Endothelial cell of umbilical vein (primary cell): ENCODE data around the gene GLIPR1L2. TPM values are rescaled to one million over a fixed set of nuclear protein-coding genes. Genes with fewer than 3 reads are reported as not detected.

Source experiments
- BruUV-seq: library from RNA; stranded (reverse); fragments of 400-500 nt; replicated peaks from 2 replicates; lab custom pipeline; 2021; lab: Mats Ljungman, UMichigan
- CTCF ChIA-PET: fragments of 300-600, 350-600 bp; sonication (Branson Sonifier 250); formaldehyde crosslinking; loops from one replicate; lab custom pipeline; 2021; ENCODE audit warnings: antibody characterized with exemption, inconsistent platforms; lab: Charles Lee
- POLR2A ChIA-PET: fragments of 300-600, 350-600 bp; sonication (Branson Sonifier 250); formaldehyde crosslinking; loops from one replicate; lab custom pipeline; 2021; ENCODE audit warnings: antibody characterized with exemption, inconsistent platforms; lab: Charles Lee
- DNase-seq: peaks from one replicate; pipeline ENCODE4 v3.0.0-alpha.2; 2011; ENCODE audit warnings: low read depth, low spot score
- FAIRE-seq: peaks from 2 replicates; lab custom pipeline; 2011; peaks lifted over from hg19 to GRCh38; lab: Jason Lieb, UNC
- H2AFZ ChIP-seq: 2 replicates; pipeline ENCODE4 v1.6.0; 2012; ENCODE audit warnings: low read depth, low read length, control low read depth, inconsistent platforms
- H3K27ac ChIP-seq: 2 replicates; pipeline ENCODE4 v1.5.1; 2011; ENCODE audit warnings: low read depth, mild to moderate bottlenecking, control low read depth, low read length, moderate library complexity; ENCODE audit not compliant: insufficient read depth
- H3K27me3 ChIP-seq, 2 experiments: 2 replicates each; pipeline versions ENCODE4 v1.6.0 to v1.6.1; 2011; ENCODE audit warnings: low read length in 2 of 2, mixed read lengths in 1 of 2; ENCODE audit not compliant: control insufficient read depth in 2 of 2, insufficient read depth in 2 of 2
- H3K36me3 ChIP-seq, 2 experiments: 2 replicates in 1 of 2; 3 replicates in 1 of 2; pipeline ENCODE4 v1.5.1; 2011; ENCODE audit warnings: low read length in 2 of 2, mild to moderate bottlenecking in 1 of 2, moderate library complexity in 1 of 2; ENCODE audit not compliant: control insufficient read depth in 2 of 2, insufficient read depth in 2 of 2; ENCODE audit errors: extremely low read depth in 1 of 2
- H3K4me1 ChIP-seq: 3 replicates; pipeline ENCODE4 v1.5.1; 2011; ENCODE audit warnings: mild to moderate bottlenecking, low read length; ENCODE audit not compliant: control insufficient read depth, insufficient read depth; ENCODE audit errors: extremely low read depth
- H3K4me2 ChIP-seq: 2 replicates; pipeline ENCODE4 v1.6.1; 2011; ENCODE audit warnings: low read length, control low read depth, mixed read lengths; ENCODE audit not compliant: insufficient read depth
- H3K4me3 ChIP-seq, 3 experiments: fragments of 200-600 bp in 1 of 3; sonication (generic), shearing (Covaris generic) in 1 of 3; replicated peaks in 1 of 3; 2 replicates each; pipeline ENCODE4 v1.5.1; 2011 to 2016; ENCODE audit warnings: control low read depth in 3 of 3, low read length in 3 of 3, mild to moderate bottlenecking in 2 of 3, inconsistent platforms in 1 of 3, low read depth in 1 of 3, moderate library complexity in 1 of 3; ENCODE audit not compliant: insufficient read depth in 1 of 3
- H3K79me2 ChIP-seq: 2 replicates; pipeline ENCODE4 v1.6.0; 2012; ENCODE audit warnings: low read length, inconsistent platforms; ENCODE audit not compliant: control insufficient read depth, insufficient read depth
- H3K9ac ChIP-seq: replicated peaks from 2 replicates; pipeline ENCODE3; 2011; ENCODE audit warnings: low read length, control low read depth; ENCODE audit not compliant: insufficient read depth; ENCODE audit errors: extremely low read depth
- H3K9me1 ChIP-seq: replicated peaks from 3 replicates; pipeline ENCODE4 v1.6.0; 2011; ENCODE audit warnings: mild to moderate bottlenecking, low read length; ENCODE audit not compliant: control insufficient read depth, insufficient read depth; ENCODE audit errors: extremely low read depth
- H3K9me3 ChIP-seq: replicated peaks from 2 replicates; pipeline ENCODE4 v1.5.1; 2012; ENCODE audit warnings: low read length, inconsistent platforms; ENCODE audit not compliant: control insufficient read depth, insufficient read depth
- H4K20me1 ChIP-seq: replicated peaks from 2 replicates; pipeline ENCODE3; 2011; ENCODE audit warnings: mild to moderate bottlenecking, low read length; ENCODE audit not compliant: control insufficient read depth, insufficient read depth; ENCODE audit errors: extremely low read depth
- CTCF ChIP-seq, 2 donors: IDR thresholded peaks; 1 replicate in 1 of 2; 2 replicates in 1 of 2; pipeline ENCODE4 v1.5.1; 2011; ENCODE audit warnings: low read length in 2 of 2, mild to moderate bottlenecking in 2 of 2, moderate library complexity in 2 of 2, control low read depth in 1 of 2, inconsistent platforms in 1 of 2, low read depth in 1 of 2; ENCODE audit not compliant: insufficient read depth in 1 of 2; ENCODE audit errors: extremely low read depth in 1 of 2
- EZH2 ChIP-seq: IDR thresholded peaks from 2 replicates; pipeline ENCODE4 v1.6.1; 2012; ENCODE audit warnings: borderline replicate concordance, low read depth, mild to moderate bottlenecking, moderate library complexity, low read length, inconsistent platforms; ENCODE audit not compliant: severe bottlenecking
- FOS ChIP-seq: IDR thresholded peaks from 2 replicates; pipeline ENCODE4 v1.6.1; 2011; ENCODE audit warnings: mild to moderate bottlenecking, low read length, moderate library complexity, borderline replicate concordance; ENCODE audit not compliant: insufficient read depth
- GATA2 ChIP-seq: IDR thresholded peaks from 2 replicates; pipeline ENCODE4 v1.7.0; 2011; ENCODE audit warnings: low read depth, mild to moderate bottlenecking, moderate library complexity, mixed read lengths, low read length; ENCODE audit not compliant: insufficient read length, insufficient read depth
- JUN ChIP-seq: IDR thresholded peaks from 2 replicates; pipeline ENCODE4 v1.6.1; 2011; ENCODE audit warnings: borderline replicate concordance, low read depth; ENCODE audit not compliant: insufficient read length, insufficient read depth
- MAX ChIP-seq: IDR thresholded peaks from 2 replicates; pipeline ENCODE4 v1.6.1; 2011; ENCODE audit not compliant: insufficient read depth, insufficient read length
- MYC ChIP-seq: IDR thresholded peaks from one replicate; pipeline ENCODE4 v1.6.1; 2011; ENCODE audit warnings: mild to moderate bottlenecking, low read depth, low read length
- POLR2A ChIP-seq: IDR thresholded peaks from 2 replicates; pipeline ENCODE4 v1.6.1; 2012; ENCODE audit warnings: low read depth, mild to moderate bottlenecking, control low read depth, low read length
- POLR2AphosphoS5 ChIP-seq: IDR thresholded peaks from 2 replicates; pipeline ENCODE4 v1.6.1; 2012; ENCODE audit warnings: low read depth, mild to moderate bottlenecking, control low read depth, low read length, moderate library complexity; ENCODE audit not compliant: insufficient read depth
- dilution Hi-C: fragments of 300-500 bp; cut with MboI; formaldehyde crosslinking; loops from one replicate; pipeline ENCODE4 v1.15.0; 2019; ENCODE audit warnings: low sequenced_read_pairs; ENCODE audit not compliant: extremely low pct_ligation_motif_present
- intact Hi-C: fragments of 100-400 bp; cut with micrococcal nuclease; formaldehyde crosslinking; loops from one replicate; pipeline ENCODE4 v1.10.0; 2022
- polyA plus RNA-seq, 4 experiments: library from polyadenylated mRNA; depleted of rRNA in 3 of 4; stranded (reverse) in 3 of 4; unstranded in 1 of 4; fragments of >200 nt; gene quantifications; 2 replicates each; pipeline versions ENCODE4 v1.2.1 to v1.2.3, GENCODE V29; 2011 to 2012; ENCODE audit warnings: missing spikeins in 1 of 4
- total RNA-seq: library from RNA; stranded (reverse); gene quantifications from 2 replicates; pipeline ENCODE4 v1.2.3, GENCODE V29; 2021

GLIPR1L2 gene
- total and polyA plus RNA-seq, 2 donors (not counting 3 experiments of a cell fraction or from before 2014, with no cell fraction given) = 0.07 TPM; not detected in 1

GRCh38 chr12:75474116-75474515 lies 83.2 kb downstream of the GLIPR1L2 start:
- Histone ChIP-seq H3K4me3 (no peak overlapping the region), H3K9me3 (no peaks in the 10 kb centered on the region), H3K27ac (no peak overlapping the region), H3K9ac (no peak overlapping the region), H3K36me3 (no peaks in the 10 kb centered on the region), H2AFZ (no peak overlapping the region), H3K4me1 (no peaks in the 10 kb centered on the region), H3K9me1 (no peaks in the 10 kb centered on the region), H3K4me2 (no peak overlapping the region), H4K20me1 (no peaks in the 10 kb centered on the region), H3K27me3 (peaks cover 5 to 6% of the 10 kb centered on the region in 2 experiments), H3K79me2 (no peaks in the 10 kb centered on the region)
- dilution Hi-C loops (no loop called here), intact Hi-C loops (no loop called here)
- FAIRE-seq (no peak), DNase-seq (no peak)
- ChIA-PET CTCF (interaction anchor here (1.1 to 1.4 kb wide), 3 partner anchors 10 to 37 kb away, joined by 3 read pairs; no protein-coding TSS in a partner anchor), POLR2A (no interaction called here)
- no TSS peak for BruUV-seq
- TF ChIP-seq POLR2AphosphoS5 (no peak), POLR2A (no peak), EZH2 (no peak), JUN (no peak), FOS (no peak), GATA2 (no peak), MAX (no peak), MYC (no peak), CTCF (IDR thresholded peaks at IDR 0.05; ENCODE audit: extremely low read depth in 1 of 2, insufficient read depth in 1 of 2, low read depth in 1 of 2, low read length in 2 of 2) (no peak)
